Measurements from ENCODE around the gene RALB. TPM values are rescaled to one million over a fixed set of nuclear protein-coding genes. Genes with fewer than 3 reads are reported as not detected.

The RALB gene
- total RNA-seq, 1 experiment from 2014 or later, result 24.6 TPM

DNA sequence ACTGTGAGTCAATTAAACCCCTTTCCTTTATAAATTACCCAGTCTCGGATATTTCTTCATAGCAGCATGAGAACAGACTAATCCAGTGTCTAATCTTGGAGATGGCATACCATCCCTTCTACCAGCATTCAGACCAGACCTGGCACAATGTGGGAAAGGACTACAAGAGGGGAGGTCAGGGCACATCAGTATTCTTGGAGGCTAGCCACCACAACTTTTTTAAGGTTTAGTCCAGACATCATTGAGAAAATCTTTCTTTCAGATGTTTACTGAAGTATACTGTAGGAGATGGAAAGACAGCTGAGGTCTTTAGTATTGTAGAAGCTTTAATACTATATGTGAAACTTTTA is 4.0 kb downstream of the RALB start:
- H4K8ac ChIP-seq (replicated peaks; ENCODE audit: insufficient read length, low read depth, low read length), result no peak overlapping the region
- no peak overlapping the region for H2BK120ac ChIP-seq (ENCODE audit: low read depth, low read length, poor library complexity, severe bottlenecking)
- H3K4me2 ChIP-seq (ENCODE audit: insufficient read depth, insufficient read length, low read length), result no peak overlapping the region
- H3K36me3 Mint-ChIP-seq (ENCODE audit: insufficient read depth in 1 of 3, low read depth in 3 of 3), result peaks cover 9 to 15% (median 11%) of the 10 kb centered on the region in 3 experiments
- TF ChIP-seq, protein P1, sequence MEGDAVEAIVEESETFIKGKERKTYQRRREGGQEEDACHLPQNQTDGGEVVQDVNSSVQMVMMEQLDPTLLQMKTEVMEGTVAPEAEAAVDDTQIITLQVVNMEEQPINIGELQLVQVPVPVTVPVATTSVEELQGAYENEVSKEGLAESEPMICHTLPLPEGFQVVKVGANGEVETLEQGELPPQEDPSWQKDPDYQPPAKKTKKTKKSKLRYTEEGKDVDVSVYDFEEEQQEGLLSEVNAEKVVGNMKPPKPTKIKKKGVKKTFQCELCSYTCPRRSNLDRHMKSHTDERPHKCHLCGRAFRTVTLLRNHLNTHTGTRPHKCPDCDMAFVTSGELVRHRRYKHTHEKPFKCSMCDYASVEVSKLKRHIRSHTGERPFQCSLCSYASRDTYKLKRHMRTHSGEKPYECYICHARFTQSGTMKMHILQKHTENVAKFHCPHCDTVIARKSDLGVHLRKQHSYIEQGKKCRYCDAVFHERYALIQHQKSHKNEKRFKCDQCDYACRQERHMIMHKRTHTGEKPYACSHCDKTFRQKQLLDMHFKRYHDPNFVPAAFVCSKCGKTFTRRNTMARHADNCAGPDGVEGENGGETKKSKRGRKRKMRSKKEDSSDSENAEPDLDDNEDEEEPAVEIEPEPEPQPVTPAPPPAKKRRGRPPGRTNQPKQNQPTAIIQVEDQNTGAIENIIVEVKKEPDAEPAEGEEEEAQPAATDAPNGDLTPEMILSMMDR (conservative IDR thresholded peaks at IDR 0.05), result no peak
- H2BK15ac ChIP-seq (ENCODE audit: low read depth, low read length), result no peak overlapping the region
- no peak overlapping the region for H4K91ac ChIP-seq (ENCODE audit: insufficient read length, low read depth, low read length)
- H3K23me2 ChIP-seq (ENCODE audit: insufficient read length, low read depth, low read length, poor library complexity, severe bottlenecking), result peaks cover 12% of the 10 kb centered on the region
- H3K79me1 ChIP-seq (ENCODE audit: insufficient read depth, low read depth, low read length, poor library complexity, severe bottlenecking), result no peaks in the 10 kb centered on the region
- no peak overlapping the region for H3K9ac ChIP-seq (ENCODE audit: extremely low read depth, insufficient read length, low read length)
- no peaks in the 10 kb centered on the region for H3K4me1 ChIP-seq (ENCODE audit: insufficient read depth, low read length)
- H3K14ac ChIP-seq (ENCODE audit: insufficient read depth, low read length), result no peak overlapping the region
- no peak overlapping the region for H2BK12ac ChIP-seq (ENCODE audit: insufficient read length, low read depth, low read length)
- H3K27me3 Mint-ChIP-seq (ENCODE audit: low read depth), result peaks cover 22% of the 10 kb centered on the region
- no peak overlapping the region for H2BK20ac ChIP-seq (ENCODE audit: low read depth, low read length, poor library complexity, severe bottlenecking)
- WGBS (ENCODE audit: extremely low coverage, insufficient read length, low lambda C conversion rate), result no CpG with 5 or more reads among the region's 1 CpG
- H4K5ac ChIP-seq (ENCODE audit: insufficient read length, low read depth, low read length), result no peak overlapping the region
- no peaks in the 10 kb centered on the region for H3K9me3 ChIP-seq (ENCODE audit: control insufficient read depth, low read depth, low read length)
- H3K56ac ChIP-seq (ENCODE audit: insufficient read length, low read depth, low read length), result no peak overlapping the region
- H3K4me1 Mint-ChIP-seq, result peaks cover 30 to 31% of the 10 kb centered on the region in 2 experiments
- no peak overlapping the region; a peak in 1 of 5 replicates for H3K4me3 Mint-ChIP-seq
- H3K27me3 ChIP-seq (ENCODE audit: insufficient read depth, low read length), result peaks cover 7% of the 10 kb centered on the region; the same call in 1 of the 2 replicates
- no peak overlapping the region for H3K27ac Mint-ChIP-seq
- no peaks in the 10 kb centered on the region for H4K20me1 ChIP-seq (ENCODE audit: control insufficient read depth, insufficient read depth, insufficient read length)
- H3K18ac ChIP-seq (ENCODE audit: insufficient read length, low read depth, low read length), result no peak overlapping the region
- H2BK5ac ChIP-seq (ENCODE audit: insufficient read length, low read length), result no peak overlapping the region
- H3K23ac ChIP-seq (ENCODE audit: insufficient read length, low read depth, low read length), result no peak overlapping the region
- peaks cover 6 to 15% of the 10 kb centered on the region in 2 experiments for H3K9me3 Mint-ChIP-seq
- no peak overlapping the region for H3K4ac ChIP-seq (ENCODE audit: low read depth, low read length)
- H3K27ac ChIP-seq (ENCODE audit: insufficient read length, low read depth, low read length), result no peak overlapping the region
- no peak overlapping the region for H2AFZ ChIP-seq (ENCODE audit: low read length)
- no peak for DNase-seq
- no peak overlapping the region for H2AK5ac ChIP-seq (ENCODE audit: insufficient read length, low read length)
- H3K79me2 ChIP-seq (ENCODE audit: insufficient read depth, low read length), result no peaks in the 10 kb centered on the region
- no peak overlapping the region for H3T11ph ChIP-seq (ENCODE audit: low read length)

Measured in H9 (cell line).